ENCODE data around the gene CX3CR1. TPM values are rescaled to one million over a fixed set of nuclear protein-coding genes. Genes with fewer than 3 reads are reported as not detected.
"Not testable (repeated sequence)": the region's sequence is repeated elsewhere in the genome, so short reads cannot be mapped to it uniquely, and the experiment has no call there.

The CX3CR1 gene
- total RNA-seq, 1 experiment from 2014 or later = not detected

- no peak for DNase-seq (ENCODE audit: low read depth)
Observed at GRCh38 chr3:39267631-39268548, 11.9 kb downstream of the CX3CR1 start.

GRCh38 chr3:39264053-39264452 lies 15.8 kb downstream of the CX3CR1 start:
- no peak for DNase-seq (ENCODE audit: low read depth)

- DNase-seq (ENCODE audit: low read depth) = no peak
Observed at GRCh38 chr3:39263576-39263975, 16.3 kb downstream of the CX3CR1 start.

GRCh38 chr3:39262846-39263245 lies 17.0 kb downstream of the CX3CR1 start:
- DNase-seq (ENCODE audit: low read depth) = no peak

- DNase-seq (ENCODE audit: low read depth) = no peak
Observed at GRCh38 chr3:39261726-39262125, 18.1 kb downstream of the CX3CR1 start.

- peak; percentile 89 for DNase-seq (ENCODE audit: low read depth)
Observed at GRCh38 chr3:39260957-39261356, 18.9 kb downstream of the CX3CR1 start.

GRCh38 chr3:39260318-39260717 lies 19.5 kb downstream of the CX3CR1 start:
- DNase-seq (ENCODE audit: low read depth) = no peak

GRCh38 chr3:39255503-39256325 lies 24.1 kb downstream of the CX3CR1 start:
- DNase-seq (ENCODE audit: low read depth) = no peak

GRCh38 chr3:39254806-39255449 lies 24.9 kb downstream of the CX3CR1 start:
- peak; percentile 43 for DNase-seq (ENCODE audit: low read depth)

GRCh38 chr3:39251576-39251975 lies 28.3 kb downstream of the CX3CR1 start:
- no peak for DNase-seq (ENCODE audit: low read depth)

GRCh38 chr3:39250116-39250747 lies 29.6 kb downstream of the CX3CR1 start:
- DNase-seq (ENCODE audit: low read depth) = no peak

GRCh38 chr3:39249453-39250115 lies 30.3 kb downstream of the CX3CR1 start:
- no peak for DNase-seq (ENCODE audit: low read depth)

GRCh38 chr3:39241561-39241960 lies 38.3 kb downstream of the CX3CR1 start:
- no peak for DNase-seq (ENCODE audit: low read depth)

- DNase-seq (ENCODE audit: low read depth) = no peak
Observed at GRCh38 chr3:39237027-39237426, 42.8 kb downstream of the CX3CR1 start.

- no peak for DNase-seq (ENCODE audit: low read depth)
Observed at GRCh38 chr3:39234651-39235050, 45.2 kb downstream of the CX3CR1 start.

- no peak for DNase-seq (ENCODE audit: low read depth)
Observed at GRCh38 chr3:39232859-39233258, 47.0 kb downstream of the CX3CR1 start.

GRCh38 chr3:39230453-39230852 lies 49.4 kb downstream of the CX3CR1 start:
- DNase-seq (ENCODE audit: low read depth) = no peak

GRCh38 chr3:39228496-39228895 lies 51.3 kb downstream of the CX3CR1 start:
- DNase-seq (ENCODE audit: low read depth) = no peak

- not testable (repeated sequence) for DNase-seq (ENCODE audit: low read depth)
Observed at GRCh38 chr3:39227596-39227995, 52.2 kb downstream of the CX3CR1 start.

GRCh38 chr3:39226106-39226741 lies 53.6 kb downstream of the CX3CR1 start:
- no peak for DNase-seq (ENCODE audit: low read depth)
